GM12892 (cell line): ENCODE data around the gene CWC15.

Experiments
- POLR2A ChIP-seq: IDR thresholded peaks from 2 replicates; pipeline ENCODE4 v1.6.1; 2011; ENCODE audit warnings: low read depth, low read length, control low read depth
- POLR2AphosphoS5 ChIP-seq: IDR thresholded peaks from 2 replicates; pipeline ENCODE4 v1.6.1; 2011; ENCODE audit warnings: low read depth, low read length, control low read depth

DNA sequence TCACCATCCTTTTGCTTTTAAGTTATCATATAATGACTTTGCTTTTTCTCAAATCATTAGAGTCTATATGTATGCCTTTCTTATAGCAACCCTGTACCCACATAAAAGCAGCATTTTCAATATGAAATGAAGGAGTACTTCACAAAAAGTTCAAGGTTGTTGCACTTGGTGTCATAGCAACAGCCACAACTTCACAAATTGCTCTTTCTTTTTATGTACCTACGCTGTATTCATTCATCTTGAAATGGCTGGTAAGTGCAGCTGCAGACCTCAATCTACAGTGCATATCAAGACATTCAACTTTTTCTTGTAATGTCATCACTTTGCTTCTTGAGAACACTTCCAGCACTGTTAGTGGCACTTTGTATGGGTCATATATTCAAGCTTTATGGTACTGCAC is 18.6 kb downstream of the CWC15 start:
- TF ChIP-seq POLR2AphosphoS5 = no peak
- no peak for TF ChIP-seq POLR2A
